SK-N-SH treated with all-trans-retinoic acid at 6 μM for 48 hours (cell line): Measurements from ENCODE around the gene PERCC1.

Source experiments
- ATAC-seq: fragments of 200-7000 bp; cut with Tn5 transposase; 3 replicates; pipeline ENCODE4 v1.9.1; 2020; ENCODE audit warnings: mild to moderate bottlenecking, moderate library complexity
- ARNTL ChIP-seq: fragments of 450-650 bp; formaldehyde crosslinking; IDR thresholded peaks from 2 replicates; pipeline ENCODE4 v1.5.0; 2020; ENCODE audit warnings: low read depth, mild to moderate bottlenecking, moderate library complexity, borderline replicate concordance
- BACH2 ChIP-seq: fragments of 250-450 bp; sonication (Bioruptor Pico); IDR thresholded peaks from 2 replicates; pipeline ENCODE4 v1.9.0; 2021; ENCODE audit warnings: mild to moderate bottlenecking, borderline replicate concordance
- ESRRG ChIP-seq: fragments of 250-450 bp; sonication (Bioruptor Pico); IDR thresholded peaks from 2 replicates; pipeline ENCODE4 v1.6.1; 2021; ENCODE audit warnings: mild to moderate bottlenecking
- GLIS3 ChIP-seq: fragments of 250-450 bp; sonication (Bioruptor Pico); IDR thresholded peaks from 2 replicates; pipeline ENCODE4 v1.5.0; 2020; ENCODE audit warnings: mild to moderate bottlenecking, moderate library complexity
- ISL1 ChIP-seq: fragments of 250-450 bp; sonication (Bioruptor Pico); IDR thresholded peaks from 2 replicates; pipeline ENCODE4 v2.1.2; 2022; ENCODE audit warnings: mild to moderate bottlenecking, moderate library complexity
- OSR1 ChIP-seq: fragments of 250-450 bp; sonication (Bioruptor Pico); IDR thresholded peaks from 2 replicates; pipeline ENCODE4 v1.8.0; 2022; ENCODE audit warnings: moderate library complexity, mild to moderate bottlenecking, inconsistent platforms
- PATZ1 ChIP-seq: fragments of 250-450 bp; sonication (Bioruptor Pico); IDR thresholded peaks from 2 replicates; pipeline ENCODE4 v1.8.0; 2020; ENCODE audit warnings: mild to moderate bottlenecking, moderate library complexity, borderline replicate concordance
- PPARA ChIP-seq: fragments of 250-450 bp; sonication (Bioruptor Pico); IDR thresholded peaks from 2 replicates; pipeline ENCODE4 v1.5.0; 2020; ENCODE audit warnings: mild to moderate bottlenecking, borderline replicate concordance
- RARB ChIP-seq: fragments of 250-450 bp; sonication (Bioruptor Pico); IDR thresholded peaks from 2 replicates; pipeline ENCODE4 v1.8.0; 2021; ENCODE audit warnings: mild to moderate bottlenecking, moderate library complexity
- SNAI2 ChIP-seq: fragments of 250-450 bp; sonication (Bioruptor Pico); IDR thresholded peaks from 2 replicates; pipeline ENCODE4 v1.5.0; 2020; ENCODE audit warnings: mild to moderate bottlenecking, moderate library complexity
- TCF4 ChIP-seq: fragments of 250-450 bp; sonication (Bioruptor Pico); IDR thresholded peaks from 2 replicates; pipeline ENCODE4 v1.8.0; 2021; ENCODE audit warnings: mild to moderate bottlenecking, moderate library complexity, borderline replicate concordance
- TOX ChIP-seq: fragments of 250-450 bp; sonication (Bioruptor Pico); IDR thresholded peaks from 2 replicates; pipeline ENCODE4 v1.8.0; 2021; ENCODE audit warnings: mild to moderate bottlenecking, moderate library complexity, borderline replicate concordance
- TSHZ2 ChIP-seq: fragments of 250-450 bp; sonication (Bioruptor Pico); IDR thresholded peaks from 2 replicates; pipeline ENCODE4 v1.5.0; 2020; ENCODE audit warnings: mild to moderate bottlenecking, moderate library complexity
- ZFP30 ChIP-seq: fragments of 450-650 bp; formaldehyde crosslinking; IDR thresholded peaks from 2 replicates; pipeline ENCODE4 v1.5.0; 2022; ENCODE audit warnings: mild to moderate bottlenecking, moderate library complexity
- ZNF565 ChIP-seq: fragments of 450-650 bp; formaldehyde crosslinking; conservative IDR thresholded peaks from 2 replicates; pipeline ENCODE4 v1.5.0; 2020; ENCODE audit warnings: low read depth, mild to moderate bottlenecking, moderate library complexity
- ZNF70 ChIP-seq: fragments of 450-650 bp; formaldehyde crosslinking; IDR thresholded peaks from 2 replicates; pipeline ENCODE4 v1.5.0; 2020; ENCODE audit warnings: mild to moderate bottlenecking, moderate library complexity
- ZNF8 ChIP-seq: fragments of 450-650 bp; formaldehyde crosslinking; IDR thresholded peaks from 2 replicates; pipeline ENCODE4 v1.5.0; 2020; ENCODE audit warnings: mild to moderate bottlenecking, moderate library complexity
- TF ChIP-seq, protein P1 (sequence below): fragments of 250-450 bp; sonication (Bioruptor Pico); IDR thresholded peaks from 2 replicates; pipeline ENCODE4 v1.5.1; 2020; ENCODE audit warnings: low read depth, mild to moderate bottlenecking, moderate library complexity
- TF ChIP-seq, protein P2 (sequence below): fragments of 250-450 bp; sonication (Bioruptor Pico); IDR thresholded peaks from 2 replicates; pipeline ENCODE4 v1.8.0; 2021; ENCODE audit warnings: low read depth, mild to moderate bottlenecking, moderate library complexity, borderline replicate concordance

Gene PERCC1

DNA sequence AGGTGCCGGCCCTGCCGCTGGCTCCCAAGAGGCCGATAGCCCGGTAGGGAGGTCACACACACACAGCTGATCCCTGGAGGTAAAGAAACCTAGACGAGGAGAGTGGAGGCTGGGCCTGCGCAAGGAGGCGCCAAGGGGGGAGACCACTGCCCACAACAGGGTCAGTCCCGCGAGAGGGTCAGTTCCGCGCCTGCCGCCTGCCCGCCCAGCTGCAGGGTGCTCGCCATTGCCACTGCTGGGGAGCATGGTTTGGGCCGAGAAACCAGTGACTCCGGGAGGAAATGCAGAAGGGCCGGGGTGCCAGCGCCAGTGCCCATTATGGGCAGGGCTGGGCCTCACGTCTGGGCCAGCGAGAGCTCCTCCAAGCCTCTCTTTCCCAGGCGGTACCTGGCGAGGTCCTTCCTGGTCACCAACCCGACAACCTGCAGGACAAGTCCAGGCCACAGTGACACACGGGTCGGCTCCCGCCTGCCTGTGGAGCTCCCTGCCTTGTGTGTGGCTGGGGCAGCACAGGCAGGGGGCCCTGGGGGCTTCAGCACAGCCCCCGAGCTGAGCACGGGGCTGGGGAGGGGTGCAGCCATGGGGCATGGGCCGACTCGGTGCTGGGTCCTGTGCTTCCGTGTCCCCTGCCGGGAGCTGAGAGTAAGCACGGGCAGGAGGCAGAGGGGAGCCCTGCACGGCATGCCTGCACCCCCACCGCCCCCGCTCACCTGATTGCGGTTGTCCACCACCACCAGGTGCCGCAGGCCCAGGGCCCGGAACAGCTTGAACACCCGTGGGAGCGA is 15.6 kb downstream of the PERCC1 start (continued):
- TF ChIP-seq TSHZ2 (no peak), BACH2 (no peak), PATZ1 (CRISPR knock-in tag) (no peak)
- TF ChIP-seq, all 23 proteins: peak for 0

DNA sequence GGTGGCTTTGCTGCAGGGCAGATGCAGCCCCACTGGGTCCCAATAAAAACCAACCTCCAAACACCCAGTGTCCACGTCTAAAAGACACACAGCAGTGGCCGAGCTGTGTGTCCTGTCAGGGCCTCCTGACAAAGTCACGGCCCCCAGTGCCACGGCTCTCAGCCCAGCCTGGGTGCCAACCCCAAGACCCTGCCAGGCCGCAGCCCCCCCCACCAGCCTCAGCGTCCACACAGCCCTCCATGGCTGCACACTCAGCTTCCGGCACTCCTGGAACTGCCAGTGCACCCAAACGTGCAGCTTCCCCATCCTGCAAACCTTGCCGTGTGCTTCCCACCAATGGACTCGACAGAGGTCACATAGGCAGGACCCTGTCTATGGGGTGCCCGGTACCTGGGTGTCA is 17.1 kb downstream of the PERCC1 start:
- ATAC-seq, result no peak
- no peak for TF ChIP-seq ARNTL (CRISPR knock-in tag)
- no peak for TF ChIP-seq ISL1 (CRISPR knock-in tag)
- TF ChIP-seq, protein P1, sequence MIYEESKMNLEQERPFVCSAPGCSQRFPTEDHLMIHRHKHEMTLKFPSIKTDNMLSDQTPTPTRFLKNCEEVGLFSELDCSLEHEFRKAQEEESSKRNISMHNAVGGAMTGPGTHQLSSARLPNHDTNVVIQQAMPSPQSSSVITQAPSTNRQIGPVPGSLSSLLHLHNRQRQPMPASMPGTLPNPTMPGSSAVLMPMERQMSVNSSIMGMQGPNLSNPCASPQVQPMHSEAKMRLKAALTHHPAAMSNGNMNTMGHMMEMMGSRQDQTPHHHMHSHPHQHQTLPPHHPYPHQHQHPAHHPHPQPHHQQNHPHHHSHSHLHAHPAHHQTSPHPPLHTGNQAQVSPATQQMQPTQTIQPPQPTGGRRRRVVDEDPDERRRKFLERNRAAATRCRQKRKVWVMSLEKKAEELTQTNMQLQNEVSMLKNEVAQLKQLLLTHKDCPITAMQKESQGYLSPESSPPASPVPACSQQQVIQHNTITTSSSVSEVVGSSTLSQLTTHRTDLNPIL, result no peak
- no peak for TF ChIP-seq GLIS3 (CRISPR knock-in tag)
- no peak for TF ChIP-seq TCF4
- TF ChIP-seq ZNF565, result no peak
- no peak for TF ChIP-seq ESRRG (CRISPR knock-in tag)
- no peak for TF ChIP-seq TSHZ2
- no peak for TF ChIP-seq PPARA
- no peak for TF ChIP-seq RARB (CRISPR knock-in tag)
- no peak for TF ChIP-seq ZNF70 (CRISPR knock-in tag)
- no peak for TF ChIP-seq PATZ1 (CRISPR knock-in tag)
- no peak for TF ChIP-seq ZFP30 (CRISPR knock-in tag)
- TF ChIP-seq ZNF8 (CRISPR knock-in tag), result no peak
- no peak for TF ChIP-seq TOX (CRISPR knock-in tag)
- no peak for TF ChIP-seq OSR1 (CRISPR knock-in tag)
- TF ChIP-seq, protein P2, sequence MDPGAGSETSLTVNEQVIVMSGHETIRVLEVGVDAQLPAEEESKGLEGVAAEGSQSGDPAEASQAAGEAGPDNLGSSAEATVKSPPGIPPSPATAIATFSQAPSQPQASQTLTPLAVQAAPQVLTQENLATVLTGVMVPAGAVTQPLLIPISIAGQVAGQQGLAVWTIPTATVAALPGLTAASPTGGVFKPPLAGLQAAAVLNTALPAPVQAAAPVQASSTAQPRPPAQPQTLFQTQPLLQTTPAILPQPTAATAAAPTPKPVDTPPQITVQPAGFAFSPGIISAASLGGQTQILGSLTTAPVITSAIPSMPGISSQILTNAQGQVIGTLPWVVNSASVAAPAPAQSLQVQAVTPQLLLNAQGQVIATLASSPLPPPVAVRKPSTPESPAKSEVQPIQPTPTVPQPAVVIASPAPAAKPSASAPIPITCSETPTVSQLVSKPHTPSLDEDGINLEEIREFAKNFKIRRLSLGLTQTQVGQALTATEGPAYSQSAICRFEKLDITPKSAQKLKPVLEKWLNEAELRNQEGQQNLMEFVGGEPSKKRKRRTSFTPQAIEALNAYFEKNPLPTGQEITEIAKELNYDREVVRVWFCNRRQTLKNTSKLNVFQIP (CRISPR knock-in tag), result no peak
- TF ChIP-seq SNAI2, result no peak
- TF ChIP-seq, all 23 proteins: peak for 0
